T-helper 1 cell treated with Interleukin-12 subunit alpha and Interleukin-12 subunit beta and Interleukin-4 antibody, amounts not matched to agents 30 μg/mL and 1 μg/mL, for 36 hours (primary cell): ENCODE results near the gene TIPRL.

ENCODE experiments used
- H3K27ac Mint-ChIP-seq: one replicate; pipeline ENCODE4 v1.8.0; 2021; ENCODE audit warnings: mild to moderate bottlenecking, mixed read lengths
- H3K27me3 Mint-ChIP-seq: one replicate; pipeline ENCODE4 v1.8.0; 2021; ENCODE audit warnings: low read depth, mixed read lengths
- H3K36me3 Mint-ChIP-seq: one replicate; pipeline ENCODE4 v1.8.0; 2021; ENCODE audit warnings: low read depth, mixed read lengths
- H3K4me1 Mint-ChIP-seq: one replicate; pipeline ENCODE4 v1.8.0; 2021; ENCODE audit warnings: low read depth, mixed read lengths
- H3K4me3 Mint-ChIP-seq: one replicate; pipeline ENCODE4 v1.8.0; 2021; ENCODE audit warnings: mild to moderate bottlenecking, moderate library complexity, mixed read lengths
- H3K9me3 Mint-ChIP-seq: one replicate; pipeline ENCODE4 v1.8.0; 2021; ENCODE audit warnings: mixed read lengths

Gene TIPRL

DNA sequence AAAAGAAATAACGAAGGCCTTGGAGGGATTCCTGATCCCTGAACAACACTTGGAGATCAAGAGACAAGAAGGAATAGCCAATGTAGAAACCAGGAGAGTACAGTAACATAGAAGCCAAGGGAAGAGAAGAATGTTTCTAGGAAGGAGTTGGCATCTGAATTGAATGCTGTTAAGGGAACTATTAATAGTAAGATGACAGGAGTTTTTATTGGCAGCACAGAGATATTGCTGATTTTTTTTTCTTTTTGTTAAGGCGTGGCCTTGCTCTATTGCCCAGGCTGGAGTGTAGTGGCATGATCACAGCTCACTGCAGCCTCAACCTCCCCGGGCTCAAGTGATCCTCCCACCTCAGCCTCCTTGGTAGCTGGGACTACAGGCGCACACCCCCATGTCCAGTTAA, 37.4 kb downstream of the TIPRL start:
- no peak overlapping the region for H3K4me3 Mint-ChIP-seq
- H3K4me1 Mint-ChIP-seq, result peaks cover 6% of the 10 kb centered on the region
- no peaks in the 10 kb centered on the region for H3K36me3 Mint-ChIP-seq
- H3K27ac Mint-ChIP-seq, result no peak overlapping the region
- H3K9me3 Mint-ChIP-seq, result peaks cover 12% of the 10 kb centered on the region
- peaks cover 4% of the 10 kb centered on the region for H3K27me3 Mint-ChIP-seq

DNA sequence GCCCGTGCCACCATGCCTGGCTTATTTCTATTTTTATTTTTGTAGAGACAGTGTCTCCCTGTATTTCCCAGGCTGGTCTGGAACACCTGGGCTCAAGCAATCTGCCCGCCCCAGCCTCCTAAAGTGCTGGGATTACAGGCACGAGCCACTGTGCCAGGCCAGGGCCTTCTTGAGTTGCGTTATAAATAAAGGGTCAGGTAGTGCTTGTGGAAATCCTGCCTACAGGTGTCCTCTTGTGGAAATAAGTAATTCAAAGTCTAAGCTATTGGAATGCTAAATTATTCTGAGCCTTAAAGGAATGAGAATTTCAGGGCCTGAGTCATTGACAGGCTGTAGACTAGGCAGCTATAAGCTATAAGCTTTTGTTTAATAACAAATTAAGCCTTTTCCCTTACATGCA, 38.9 kb downstream of the TIPRL start:
- peaks cover 4% of the 10 kb centered on the region for H3K27me3 Mint-ChIP-seq
- no peak overlapping the region for H3K4me3 Mint-ChIP-seq

DNA sequence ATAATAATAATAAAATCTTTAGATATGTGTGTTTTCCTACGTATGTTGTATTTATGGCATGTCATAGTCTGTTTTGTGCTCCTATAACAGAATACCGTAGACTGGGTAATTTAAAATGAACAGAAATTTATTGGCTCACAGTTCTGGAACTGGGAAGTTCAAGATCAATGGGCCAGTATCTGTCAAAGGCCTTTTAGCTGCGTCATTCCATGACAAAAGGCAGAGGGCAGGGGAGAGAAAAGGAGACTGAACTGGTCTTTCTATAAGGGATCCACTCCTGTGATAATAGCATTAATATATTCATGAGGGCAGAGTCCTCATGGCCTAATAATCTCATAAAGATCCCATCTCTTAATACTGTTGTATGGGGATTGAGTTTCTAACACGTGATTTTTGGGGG, 39.9 kb downstream of the TIPRL start:
- Mint-ChIP-seq H3K27me3 (peaks cover 8% of the 10 kb centered on the region), H3K4me1 (peaks cover 8% of the 10 kb centered on the region), H3K4me3 (no peak overlapping the region), H3K9me3 (no peaks in the 10 kb centered on the region), H3K36me3 (no peaks in the 10 kb centered on the region), H3K27ac (no peak overlapping the region)

More for the DNA sequence above, 38.9 kb downstream of the TIPRL start:
- Mint-ChIP-seq H3K27ac (no peak overlapping the region), H3K9me3 (peaks cover 8% of the 10 kb centered on the region), H3K36me3 (no peaks in the 10 kb centered on the region), H3K4me1 (peaks cover 6% of the 10 kb centered on the region)

DNA sequence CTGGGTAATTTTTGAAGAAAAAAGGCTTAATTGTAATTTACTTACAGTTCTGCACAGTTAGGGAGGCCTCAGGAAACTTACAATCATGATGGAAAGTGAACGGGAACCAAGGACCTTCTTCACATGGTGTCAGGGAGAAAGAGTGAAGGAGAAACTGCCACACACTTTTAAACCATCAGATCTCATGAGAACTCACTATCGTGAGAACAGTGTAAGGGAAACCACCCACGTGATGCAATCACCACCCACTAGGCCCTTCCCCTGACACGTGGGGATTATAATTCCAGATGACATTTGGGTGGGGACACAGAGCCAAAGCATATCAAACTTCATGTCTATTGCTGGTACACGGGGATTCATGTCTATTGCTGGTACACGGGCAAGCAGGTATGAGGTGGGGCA, 41.7 kb downstream of the TIPRL start:
- Mint-ChIP-seq H3K27me3 (peaks cover 4% of the 10 kb centered on the region), H3K36me3 (no peaks in the 10 kb centered on the region), H3K27ac (no peak overlapping the region), H3K9me3 (no peaks in the 10 kb centered on the region), H3K4me3 (no peak overlapping the region), H3K4me1 (peaks cover 25% of the 10 kb centered on the region)

DNA sequence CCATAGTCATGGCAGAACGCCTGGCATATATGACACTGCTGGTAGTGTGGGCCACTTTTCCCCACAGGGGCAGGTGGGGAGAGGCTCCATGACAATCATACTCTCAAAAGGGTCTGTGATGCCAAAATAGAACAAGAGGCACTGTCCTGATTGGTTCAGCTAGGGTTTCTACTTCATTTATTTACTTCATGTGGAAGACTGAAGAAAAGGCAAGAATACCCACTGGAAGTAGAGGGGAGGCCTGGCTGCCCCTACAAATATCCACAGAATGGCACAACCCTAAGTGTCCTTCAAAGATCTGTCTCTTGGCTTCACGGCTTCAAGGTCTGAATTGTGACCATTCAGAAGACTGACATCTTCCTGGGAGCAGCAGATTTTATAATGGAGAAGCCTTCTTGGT, 42.5 kb downstream of the TIPRL start:
- Mint-ChIP-seq H3K4me3 (no peak overlapping the region), H3K27me3 (peaks cover 4% of the 10 kb centered on the region), H3K36me3 (no peaks in the 10 kb centered on the region), H3K27ac (no peak overlapping the region), H3K9me3 (no peaks in the 10 kb centered on the region), H3K4me1 (peaks cover 26% of the 10 kb centered on the region)

DNA sequence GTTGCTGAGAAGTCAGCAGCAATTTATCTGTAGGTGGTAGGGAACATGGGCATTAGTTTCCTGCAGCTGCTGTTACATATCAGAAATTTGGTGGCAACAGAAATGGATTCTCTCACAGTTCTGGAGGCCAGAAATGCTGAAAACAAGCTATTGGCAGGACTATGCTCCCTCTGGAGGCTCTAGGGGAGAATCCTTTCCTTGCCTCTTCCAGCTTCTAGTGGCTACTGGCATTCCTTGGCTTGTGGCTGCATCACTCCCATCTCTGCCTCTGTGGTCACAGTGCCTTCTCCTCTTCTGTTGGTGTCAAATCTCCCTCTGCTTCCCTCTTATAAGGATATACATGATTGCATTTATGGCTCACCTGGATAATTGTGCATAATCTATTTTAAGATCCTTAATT, 44.5 kb downstream of the TIPRL start:
- no peak overlapping the region for H3K4me3 Mint-ChIP-seq
- H3K27me3 Mint-ChIP-seq, result peaks cover 4% of the 10 kb centered on the region
- H3K4me1 Mint-ChIP-seq, result peaks cover 42% of the 10 kb centered on the region
- no peaks in the 10 kb centered on the region for H3K9me3 Mint-ChIP-seq
- peaks cover 12% of the 10 kb centered on the region for H3K36me3 Mint-ChIP-seq
- H3K27ac Mint-ChIP-seq, result no peak overlapping the region

DNA sequence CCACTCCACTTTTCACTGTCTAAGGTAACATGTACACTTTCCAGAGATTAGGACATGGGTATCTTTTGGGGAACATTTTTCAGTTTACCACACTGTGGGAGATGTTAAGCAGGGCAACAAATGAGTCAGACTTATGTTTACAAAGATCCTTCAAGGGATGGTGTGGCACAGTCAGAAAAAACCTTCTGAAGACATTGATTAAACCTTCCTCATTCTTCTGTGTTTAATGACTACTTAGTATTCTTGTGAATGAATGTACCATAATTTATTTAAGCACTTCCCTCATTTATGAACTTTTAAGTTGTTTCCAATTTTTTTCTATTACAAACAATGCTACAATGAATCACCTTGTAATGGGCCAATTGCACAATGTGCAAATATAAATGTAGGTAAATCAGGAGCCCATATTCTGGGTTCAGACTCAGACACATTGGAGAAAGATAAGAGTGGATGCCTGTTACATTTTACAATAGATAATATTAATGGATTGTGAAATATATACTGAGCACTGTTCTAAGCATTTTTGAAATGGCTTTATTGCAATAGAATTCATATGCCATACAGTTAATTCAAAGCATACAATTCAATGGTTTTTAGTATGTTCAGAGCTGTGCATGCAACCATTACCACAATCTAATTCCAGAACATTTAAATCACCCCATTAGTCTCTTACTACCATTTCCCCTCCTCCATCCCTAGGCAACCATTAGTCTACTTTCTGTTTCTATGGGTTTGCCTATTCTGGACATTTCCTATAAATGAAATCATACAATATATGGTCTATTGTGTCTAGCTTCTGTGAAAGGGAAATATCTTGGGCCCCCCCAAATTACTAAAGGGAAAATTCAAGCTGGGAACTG, 45.1 kb downstream of the TIPRL start:
- Mint-ChIP-seq H3K27me3 (peaks cover 4% of the 10 kb centered on the region), H3K27ac (no peak overlapping the region), H3K9me3 (no peaks in the 10 kb centered on the region), H3K4me3 (no peak overlapping the region), H3K36me3 (peaks cover 12% of the 10 kb centered on the region), H3K4me1 (peaks cover 49% of the 10 kb centered on the region)

DNA sequence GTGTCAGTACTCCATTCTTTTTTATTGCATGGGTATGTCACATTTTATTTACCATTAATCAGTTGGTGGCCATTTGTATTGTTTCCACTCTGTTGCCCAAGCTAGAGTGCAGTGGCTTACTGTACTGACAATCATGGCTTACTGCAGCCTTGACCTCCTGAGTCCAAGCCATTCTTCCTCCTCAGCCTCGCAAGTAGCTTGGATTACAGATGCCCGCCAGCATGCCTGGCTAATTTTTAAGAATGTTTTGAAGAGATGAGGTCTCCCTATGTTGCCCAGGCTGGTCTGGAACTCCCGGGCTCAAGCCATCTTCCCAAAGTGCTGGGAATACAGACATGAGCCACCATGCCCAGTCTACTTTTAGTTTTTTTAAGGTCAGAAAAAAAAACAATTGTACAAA, 46.2 kb downstream of the TIPRL start:
- no peak overlapping the region for H3K27ac Mint-ChIP-seq
- H3K4me3 Mint-ChIP-seq, result peak overlapping the region; percentile 80
- peaks cover 4% of the 10 kb centered on the region for H3K27me3 Mint-ChIP-seq
- H3K4me1 Mint-ChIP-seq, result peaks cover 57% of the 10 kb centered on the region
- H3K36me3 Mint-ChIP-seq, result peaks cover 20% of the 10 kb centered on the region
- no peaks in the 10 kb centered on the region for H3K9me3 Mint-ChIP-seq

DNA sequence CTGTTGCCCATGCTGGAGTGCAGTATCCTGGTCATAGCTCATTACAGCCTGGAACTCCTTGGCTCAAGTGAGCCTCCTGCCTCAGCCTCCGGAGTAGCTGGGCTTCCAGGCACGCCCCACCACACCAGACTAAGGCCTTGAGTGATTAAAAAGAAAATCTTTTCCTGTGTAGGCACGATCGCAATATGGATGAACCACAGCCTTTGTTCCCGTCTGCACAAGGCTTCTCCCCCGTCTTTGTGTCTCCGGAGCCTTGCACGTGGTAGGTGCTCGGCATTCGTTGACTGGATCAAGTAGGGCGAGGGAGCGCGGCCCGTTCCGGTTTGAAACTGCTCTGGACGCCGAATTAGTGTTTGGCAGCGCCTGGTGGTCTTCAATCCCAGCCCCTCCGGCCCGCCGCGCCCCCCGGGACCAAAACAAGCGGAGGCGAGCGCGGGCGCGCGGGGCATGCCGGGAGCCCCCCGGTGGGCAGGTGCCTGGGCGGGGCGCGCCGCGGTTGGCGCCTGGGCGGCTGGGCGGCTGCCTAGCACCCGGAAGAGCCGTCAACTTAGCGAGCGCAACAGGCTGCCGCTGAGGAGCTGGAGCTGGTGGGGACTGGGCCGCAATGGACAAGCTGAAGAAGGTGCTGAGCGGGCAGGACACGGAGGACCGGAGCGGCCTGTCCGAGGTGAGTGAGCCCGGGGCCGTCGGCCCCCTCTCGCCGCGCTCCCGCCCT, 46.9 kb downstream of the TIPRL start, which contains the start of gene SFT2D2:
Gene SFT2D2, plus strand, starts transcription at position 529 of the 715 bp plus-strand sequence. Its CDS starts 76 bp downstream, at position 605.
- H3K4me3 Mint-ChIP-seq, result peak within 1 kb of the TSS; percentile 97
- H3K9me3 Mint-ChIP-seq, result no peaks in the 10 kb centered on the region
- peaks cover 53% of the 10 kb centered on the region for H3K4me1 Mint-ChIP-seq
- peaks cover 21% of the 10 kb centered on the region for H3K36me3 Mint-ChIP-seq
- peak within 1 kb of the TSS; percentile 92 for H3K27ac Mint-ChIP-seq
- peaks cover 4% of the 10 kb centered on the region for H3K27me3 Mint-ChIP-seq

DNA sequence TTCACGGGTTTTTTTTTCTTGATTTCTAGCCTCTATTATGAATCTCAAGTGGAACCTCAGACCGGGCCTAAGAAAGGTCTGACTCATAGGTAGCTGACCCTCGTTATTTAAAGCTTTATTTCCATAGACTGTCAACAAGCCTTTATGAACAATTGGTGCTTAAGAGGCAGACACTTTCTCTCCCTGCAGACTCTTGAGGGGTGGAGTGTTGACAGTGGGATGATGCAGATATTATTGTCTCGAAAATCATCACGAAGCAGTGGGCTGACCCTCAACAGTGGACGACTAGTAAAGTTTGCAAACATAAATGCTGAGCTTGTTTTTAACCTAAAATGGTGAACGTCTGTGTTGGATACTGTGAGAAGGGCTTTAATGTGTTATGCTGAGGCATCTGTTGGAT, 48.9 kb downstream of the TIPRL start:
- Mint-ChIP-seq H3K4me1 (peaks cover 58% of the 10 kb centered on the region), H3K9me3 (no peaks in the 10 kb centered on the region), H3K27me3 (peaks cover 4% of the 10 kb centered on the region), H3K27ac (no peak overlapping the region), H3K36me3 (peaks cover 28% of the 10 kb centered on the region), H3K4me3 (peak overlapping the region; percentile 97)

DNA sequence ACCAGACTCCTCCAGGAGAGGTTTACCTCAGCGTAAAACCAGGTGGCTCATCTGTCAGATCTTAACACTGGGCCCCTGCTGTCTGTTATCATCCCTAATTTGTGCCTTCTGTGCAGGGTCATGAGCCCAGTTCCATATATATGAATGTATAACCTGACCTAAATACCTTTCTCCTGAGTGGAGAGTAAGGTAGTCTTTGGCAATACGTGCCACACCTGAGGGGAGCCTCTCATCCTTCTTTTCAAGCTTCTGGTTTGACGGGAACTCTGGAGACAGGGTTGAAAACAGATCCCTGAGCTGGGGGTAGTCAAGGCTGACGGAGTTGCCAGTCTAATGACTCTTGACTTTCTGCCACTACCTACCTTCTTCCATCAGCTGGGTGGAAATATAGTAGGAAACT, 51.1 kb downstream of the TIPRL start:
- Mint-ChIP-seq H3K4me1 (peaks cover 58% of the 10 kb centered on the region), H3K27ac (no peak overlapping the region), H3K36me3 (peaks cover 43% of the 10 kb centered on the region), H3K9me3 (no peaks in the 10 kb centered on the region), H3K27me3 (no peaks in the 10 kb centered on the region), H3K4me3 (no peak overlapping the region)

DNA sequence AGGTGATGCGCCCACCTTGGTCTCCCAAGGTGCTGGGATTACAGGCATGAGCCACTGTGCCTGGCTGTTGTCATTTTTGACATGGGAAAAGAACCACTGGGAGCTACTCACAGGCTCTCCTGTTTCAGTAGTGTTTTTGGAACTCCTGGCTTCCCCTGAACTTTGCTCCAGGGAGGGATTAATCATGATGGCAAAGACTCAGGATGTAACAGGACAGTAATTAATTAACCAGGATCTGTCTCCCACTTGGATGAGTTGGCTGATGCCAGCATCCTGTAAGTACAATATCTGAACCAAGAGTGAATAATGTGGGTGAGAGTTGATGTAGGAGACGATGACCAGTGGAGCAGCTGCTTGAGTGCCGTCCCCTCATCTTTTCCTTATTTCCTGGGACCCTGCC, 51.9 kb downstream of the TIPRL start:
- Mint-ChIP-seq H3K9me3 (no peaks in the 10 kb centered on the region), H3K4me1 (peaks cover 59% of the 10 kb centered on the region), H3K27me3 (no peaks in the 10 kb centered on the region), H3K4me3 (no peak overlapping the region), H3K27ac (no peak overlapping the region), H3K36me3 (peaks cover 47% of the 10 kb centered on the region)

DNA sequence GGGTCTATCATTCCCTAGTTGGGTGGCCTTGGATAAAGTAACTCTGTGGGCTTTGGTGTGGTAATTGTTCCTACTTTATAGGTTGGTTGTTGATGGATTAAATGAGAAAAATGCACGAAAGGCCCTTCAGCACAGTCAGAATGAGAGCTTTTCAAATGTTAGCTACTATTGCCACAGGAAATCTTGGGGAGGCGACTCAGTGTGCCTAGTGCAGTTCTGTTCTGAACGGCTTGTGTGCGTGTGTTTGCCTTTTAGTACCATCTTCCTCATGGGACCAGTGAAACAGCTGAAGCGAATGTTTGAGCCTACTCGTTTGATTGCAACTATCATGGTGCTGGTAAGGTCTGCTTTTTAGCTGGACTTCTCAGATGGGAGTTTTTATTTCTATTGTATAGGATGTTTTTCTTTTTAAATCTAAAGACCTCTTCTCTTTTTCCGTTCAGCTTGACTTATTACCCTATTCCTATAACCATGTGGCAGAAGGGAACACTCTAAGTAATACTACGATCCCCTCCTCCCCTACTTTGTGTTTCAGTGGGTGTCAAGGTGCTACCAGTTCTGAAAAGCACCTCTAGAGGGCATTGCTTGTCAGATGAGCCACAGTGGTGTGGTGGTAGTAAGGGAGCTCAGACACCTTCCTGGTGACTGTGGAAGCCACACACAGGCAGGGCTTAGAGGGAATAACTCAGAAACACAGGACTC, 56.2 kb downstream of the TIPRL start:
- Mint-ChIP-seq H3K27me3 (no peaks in the 10 kb centered on the region), H3K9me3 (no peaks in the 10 kb centered on the region), H3K27ac (peak overlapping the region; percentile 70), H3K36me3 (peaks cover 63% of the 10 kb centered on the region), H3K4me1 (peaks cover 56% of the 10 kb centered on the region), H3K4me3 (no peak overlapping the region)

DNA sequence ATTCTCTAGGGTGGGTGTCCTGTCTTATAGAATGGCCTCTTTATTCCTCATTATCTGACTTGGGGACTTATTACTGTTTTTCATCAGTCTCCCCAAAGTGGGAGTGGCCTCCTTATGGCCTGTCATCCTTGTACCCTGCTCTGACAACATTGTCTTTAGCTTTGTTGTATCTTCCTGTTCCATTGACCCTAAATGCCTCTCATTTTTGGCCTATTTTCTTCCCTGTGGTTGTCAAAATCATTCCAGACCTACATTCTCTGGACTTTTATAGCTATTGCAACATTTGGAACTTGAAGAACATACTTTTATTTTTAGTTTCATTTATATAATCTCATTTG, 56.8 kb downstream of the TIPRL start:
- Mint-ChIP-seq H3K27ac (peak overlapping the region; percentile 70), H3K9me3 (no peaks in the 10 kb centered on the region), H3K4me1 (peaks cover 58% of the 10 kb centered on the region), H3K36me3 (peaks cover 65% of the 10 kb centered on the region), H3K27me3 (no peaks in the 10 kb centered on the region), H3K4me3 (no peak overlapping the region)
